Nephron progenitor cell (in vitro differentiated cells): ENCODE results near the gene WNT5A.

Source experiments
- DNase-seq: peaks from one replicate; pipeline ENCODE4 v3.0.0; 2021
- H3K27ac Mint-ChIP-seq: 2 replicates; pipeline ENCODE4 v1.8.0; 2021; ENCODE audit warnings: mild to moderate bottlenecking, moderate library complexity, mixed read lengths
- H3K27me3 Mint-ChIP-seq: 2 replicates; pipeline ENCODE4 v1.8.0; 2021; ENCODE audit warnings: mild to moderate bottlenecking, low read depth, mixed read lengths; ENCODE audit not compliant: poor library complexity
- H3K36me3 Mint-ChIP-seq: 2 replicates; pipeline ENCODE4 v1.8.0; 2021; ENCODE audit warnings: low read depth, mixed read lengths
- H3K4me1 Mint-ChIP-seq: 2 replicates; pipeline ENCODE4 v1.8.0; 2021; ENCODE audit warnings: mixed read lengths
- H3K4me3 Mint-ChIP-seq: 2 replicates; pipeline ENCODE4 v1.8.0; 2021; ENCODE audit warnings: mild to moderate bottlenecking, moderate library complexity, mixed read lengths
- H3K9me3 Mint-ChIP-seq: 2 replicates; pipeline ENCODE4 v1.8.0; 2021; ENCODE audit warnings: mild to moderate bottlenecking, moderate library complexity, mixed read lengths
- CTCF ChIP-seq: fragments of 200-600 bp; sonication (generic); IDR thresholded peaks from 2 replicates; pipeline ENCODE4 v1.5.0; 2021; ENCODE audit warnings: antibody characterized with exemption

The WNT5A gene

GRCh38 chr3:55468251-55468650, 18.9 kb downstream of the WNT5A start:
- no peaks in the 10 kb centered on the region for H3K27me3 Mint-ChIP-seq
- H3K36me3 Mint-ChIP-seq: peaks cover 62% of the 10 kb centered on the region
- no peaks in the 10 kb centered on the region for H3K9me3 Mint-ChIP-seq
- DNase-seq: no peak
- H3K4me3 Mint-ChIP-seq: no peak overlapping the region
- H3K4me1 Mint-ChIP-seq: peaks cover 29% of the 10 kb centered on the region
- H3K27ac Mint-ChIP-seq: peak overlapping the region; percentile 79
- TF ChIP-seq CTCF: no peak

- Mint-ChIP-seq H3K4me3 (no peak overlapping the region), H3K27ac (no peak overlapping the region), H3K4me1 (peaks cover 35% of the 10 kb centered on the region), H3K36me3 (peaks cover 61% of the 10 kb centered on the region), H3K9me3 (peaks cover 4% of the 10 kb centered on the region), H3K27me3 (peaks cover 3% of the 10 kb centered on the region)
- TF ChIP-seq CTCF: no peak
- no peak for DNase-seq
These were observed 20.0 kb downstream of the WNT5A start for GRCh38 chr3:55467099-55467498.

- Mint-ChIP-seq H3K4me3 (no peak overlapping the region), H3K9me3 (peaks cover 4% of the 10 kb centered on the region), H3K36me3 (peaks cover 59% of the 10 kb centered on the region), H3K27me3 (peaks cover 3% of the 10 kb centered on the region), H3K27ac (peak overlapping the region; percentile 60), H3K4me1 (peaks cover 35% of the 10 kb centered on the region)
- no peak for DNase-seq
- no peak for TF ChIP-seq CTCF
These were observed 20.6 kb downstream of the WNT5A start for GRCh38 chr3:55466526-55466925.

- TF ChIP-seq CTCF: no peak
- Mint-ChIP-seq H3K9me3 (peaks cover 4% of the 10 kb centered on the region), H3K27ac (no peak overlapping the region), H3K4me1 (peaks cover 20% of the 10 kb centered on the region), H3K36me3 (peaks cover 32% of the 10 kb centered on the region), H3K27me3 (peaks cover 11% of the 10 kb centered on the region), H3K4me3 (no peak overlapping the region)
- DNase-seq: no peak
These were observed 25.2 kb downstream of the WNT5A start for GRCh38 chr3:55461896-55462295.

- Mint-ChIP-seq H3K27ac (no peak overlapping the region), H3K4me1 (peaks cover 26% of the 10 kb centered on the region), H3K36me3 (peaks cover 20% of the 10 kb centered on the region), H3K4me3 (no peak overlapping the region), H3K27me3 (peaks cover 11% of the 10 kb centered on the region), H3K9me3 (peaks cover 4% of the 10 kb centered on the region)
- no peak for TF ChIP-seq CTCF
- no peak for DNase-seq
These were observed 27.3 kb downstream of the WNT5A start for GRCh38 chr3:55459838-55460237.

- Mint-ChIP-seq H3K27me3 (peaks cover 11% of the 10 kb centered on the region), H3K4me1 (peaks cover 32% of the 10 kb centered on the region), H3K36me3 (peaks cover 20% of the 10 kb centered on the region), H3K4me3 (no peak overlapping the region), H3K27ac (no peak overlapping the region), H3K9me3 (peaks cover 4% of the 10 kb centered on the region)
- no peak for DNase-seq
- TF ChIP-seq CTCF: no peak
These were observed 28.8 kb downstream of the WNT5A start for GRCh38 chr3:55458181-55458790.
